Esophagus squamous epithelium (tissue), 5 donors: ENCODE data around the gene RAPGEF4. TPM values are rescaled to one million over a fixed set of nuclear protein-coding genes. Genes with fewer than 3 reads are reported as not detected.

Experiments used
- DNase-seq: peaks from one replicate; lab custom pipeline; 2025; lab: John Stamatoyannopoulos, UW
- H3K27ac ChIP-seq, 4 donors: fragments of 200-600 bp; sonication (generic); one replicate each; pipeline ENCODE4 v1.5.1; 2016 to 2019; ENCODE audit warnings: mild to moderate bottlenecking in 1 of 4
- H3K27me3 ChIP-seq, 4 donors: fragments of 200-600 bp; sonication (generic); 1 replicate in 3 of 4; 2 replicates in 1 of 4; pipeline versions ENCODE4 v1.5.1 to v1.6.0; 2017 to 2021; ENCODE audit warnings: antibody characterized with exemption in 1 of 4
- H3K36me3 ChIP-seq, 3 donors: fragments of 200-600 bp; sonication (generic); one replicate each; pipeline ENCODE4 v1.5.1; 2016 to 2019
- H3K4me1 ChIP-seq, 3 donors: fragments of 200-600 bp; sonication (generic); one replicate each; pipeline ENCODE4 v1.5.1; 2017 to 2019
- H3K4me3 ChIP-seq, 4 donors: fragments of 200-600 bp; sonication (generic); 1 replicate in 3 of 4; 2 replicates in 1 of 4; pipeline ENCODE4 v1.5.1; 2016 to 2019; ENCODE audit warnings: mild to moderate bottlenecking in 2 of 4, moderate library complexity in 1 of 4
- H3K9me3 ChIP-seq, 3 donors: fragments of 200-600 bp; sonication (generic); one replicate each; pipeline ENCODE4 v1.5.1; 2016 to 2019
- CTCF ChIP-seq, 6 experiments: fragments of 450-650 bp in 4 of 6; fragments of 200-600 bp in 2 of 6; sonication (generic) in 2 of 6; IDR thresholded peaks; one replicate each; pipeline ENCODE4 v1.5.1; 2016 to 2019; ENCODE audit warnings: antibody characterized with exemption in 6 of 6, mild to moderate bottlenecking in 4 of 6, moderate library complexity in 4 of 6
- POLR2A ChIP-seq, 4 donors: fragments of 450-650 bp; IDR thresholded peaks; one replicate each; pipeline ENCODE4 v1.6.1; 2017; ENCODE audit warnings: antibody characterized with exemption in 4 of 4, mild to moderate bottlenecking in 4 of 4, moderate library complexity in 3 of 4
- WGBS, 2 donors: methylation state at CpG; one replicate each; pipeline ENCODE4 v1.1.5; 2018; 5-methylcytosine and 5-hydroxymethylcytosine counted together
- intact Hi-C: fragments of 100-400 bp; cut with DNase I; formaldehyde crosslinking; loops from one replicate; pipeline ENCODE4 v1.15.0; 2022
- total RNA-seq, 4 donors: library from RNA; depleted of rRNA; stranded (reverse); fragments of >200 nt; gene quantifications; one replicate each; pipeline ENCODE4 v1.1.0, GENCODE V29; 2016
- donor health status: DM: yes; HTN: yes; CAD: no.

The RAPGEF4 gene
- total RNA-seq, 4 donors from 2014 or later = 2.6 to 11.1 (median 2.9) TPM

GRCh38 chr2:172988728-172989127 is 253.1 kb downstream of the RAPGEF4 start:
- no peak overlapping the region for H3K27ac ChIP-seq
- 81 to 83% methylated on average over 7 of the region's 7 CpGs for WGBS, 2 donors
- no peak overlapping the region for H3K4me3 ChIP-seq
- TF ChIP-seq POLR2A (IDR thresholded peaks at IDR 0.05) = no peak
- TF ChIP-seq CTCF (IDR thresholded peaks at IDR 0.05) = no peak
- intact Hi-C loops = no loop called here
- H3K27me3 ChIP-seq = no peaks in the 10 kb centered on the region
- H3K4me1 ChIP-seq = peaks cover 0 to 14% (median 9%) of the 10 kb centered on the region in 3 donors
- no peaks in the 10 kb centered on the region for H3K9me3 ChIP-seq
- H3K36me3 ChIP-seq = no peaks in the 10 kb centered on the region
- DNase-seq = no peak

GRCh38 chr2:172991031-172991430 is 255.4 kb downstream of the RAPGEF4 start:
- WGBS, 2 donors = 77 to 86% methylated on average over 7 of the region's 7 CpGs
- TF ChIP-seq CTCF (IDR thresholded peaks at IDR 0.05) (no peak), POLR2A (IDR thresholded peaks at IDR 0.05) (no peak)
- H3K4me1 ChIP-seq = peaks cover 0 to 11% (median 2%) of the 10 kb centered on the region in 3 donors

GRCh38 chr2:172993139-172993538 is 257.5 kb downstream of the RAPGEF4 start:
- Histone ChIP-seq H3K27ac (no peak overlapping the region), H3K4me1 (peaks cover 0 to 15% (median 0%) of the 10 kb centered on the region in 3 donors), H3K27me3 (no peaks in the 10 kb centered on the region), H3K36me3 (no peaks in the 10 kb centered on the region), H3K9me3 (no peaks in the 10 kb centered on the region), H3K4me3 (no peak overlapping the region)
- TF ChIP-seq CTCF (IDR thresholded peaks at IDR 0.05) (no peak), POLR2A (IDR thresholded peaks at IDR 0.05) (no peak)
- intact Hi-C loops = no loop called here
- 66 to 80% methylated on average over 4 of the region's 4 CpGs for WGBS, 2 donors
- no peak for DNase-seq

More at GRCh38 chr2:172991031-172991430, 255.4 kb downstream of the RAPGEF4 start:
- Histone ChIP-seq H3K27me3 (no peaks in the 10 kb centered on the region), H3K9me3 (no peaks in the 10 kb centered on the region), H3K36me3 (no peaks in the 10 kb centered on the region), H3K4me3 (no peak overlapping the region), H3K27ac (no peak overlapping the region)
- intact Hi-C loops = no loop called here
- no peak for DNase-seq

- WGBS, 2 donors = 73 to 84% methylated on average over 9 to 11 of the region's 11 CpGs
- H3K4me1 ChIP-seq = peaks cover 0 to 25% (median 0%) of the 10 kb centered on the region in 3 donors
- H3K27me3 ChIP-seq = no peaks in the 10 kb centered on the region
- H3K4me3 ChIP-seq = no peak overlapping the region
- H3K36me3 ChIP-seq = no peaks in the 10 kb centered on the region
- intact Hi-C loops = no loop called here
- H3K27ac ChIP-seq = no peak overlapping the region
- no peak for DNase-seq
- no peaks in the 10 kb centered on the region for H3K9me3 ChIP-seq
- no peak for TF ChIP-seq CTCF (IDR thresholded peaks at IDR 0.05)
- TF ChIP-seq POLR2A (IDR thresholded peaks at IDR 0.05) = no peak
Observed at GRCh38 chr2:172993931-172994717, 258.5 kb downstream of the RAPGEF4 start.

DNA sequence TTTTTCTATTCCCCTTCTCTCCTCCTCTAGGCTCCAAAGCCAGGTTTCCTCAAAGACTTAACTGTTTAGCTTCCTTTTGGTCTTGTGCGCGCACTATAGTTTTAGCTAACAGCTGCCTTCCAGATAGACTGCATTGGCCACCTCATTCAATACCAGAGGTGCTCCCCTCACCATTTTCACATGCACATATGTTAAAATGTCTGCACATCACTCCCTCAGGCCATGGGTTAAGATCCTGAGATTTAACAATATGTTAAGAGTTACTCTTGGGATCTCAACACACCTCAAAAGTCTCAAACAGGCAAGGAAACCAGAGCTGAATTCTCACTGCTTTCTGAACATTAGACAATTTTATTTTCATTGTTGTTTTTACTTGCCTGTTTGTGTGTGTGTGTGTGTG is 259.2 kb downstream of the RAPGEF4 start:
- intact Hi-C loops = no loop called here
- no peak overlapping the region for H3K4me3 ChIP-seq
- H3K9me3 ChIP-seq = no peaks in the 10 kb centered on the region
- peak overlapping the region in 1 of 4 donors; percentile 69 for H3K27ac ChIP-seq
- H3K36me3 ChIP-seq = no peaks in the 10 kb centered on the region
- H3K4me1 ChIP-seq = peaks cover 0 to 25% (median 0%) of the 10 kb centered on the region in 3 donors
- 94 to 97% methylated on average over 2 of the region's 2 CpGs for WGBS, 2 donors
- H3K27me3 ChIP-seq = no peaks in the 10 kb centered on the region
- TF ChIP-seq CTCF (IDR thresholded peaks at IDR 0.05) = no peak
- no peak for TF ChIP-seq POLR2A (IDR thresholded peaks at IDR 0.05)
- no peak for DNase-seq
